DOHH2 (cell line): ENCODE results near the gene PTAR1.

Source experiments
- H3F3A ChIP-seq: fragments of 200-600 bp; sonication (generic), shearing (Covaris generic); 2 replicates; pipeline ENCODE4 v1.6.0; 2016; ENCODE audit warnings: antibody characterized with exemption, mild to moderate bottlenecking; ENCODE audit not compliant: control insufficient read depth, insufficient read depth
- H3K27ac ChIP-seq: fragments of 200-600 bp; sonication (generic); 2 replicates; pipeline ENCODE4 v1.5.1; 2014; ENCODE audit warnings: low read depth, mild to moderate bottlenecking, low read length, moderate library complexity
- H3K27me3 ChIP-seq: fragments of 200-600 bp; sonication (generic); 2 replicates; pipeline ENCODE4 v1.6.1; 2014; ENCODE audit warnings: mild to moderate bottlenecking, low read length, mixed read lengths; ENCODE audit not compliant: control insufficient read depth
- H3K36me3 ChIP-seq: fragments of 200-600 bp; sonication (generic); 2 replicates; pipeline ENCODE4 v1.6.1; 2014; ENCODE audit warnings: mild to moderate bottlenecking, low read length, moderate library complexity, mixed read lengths; ENCODE audit not compliant: control insufficient read depth
- H3K4me1 ChIP-seq: fragments of 200-600 bp; sonication (generic); 2 replicates; pipeline ENCODE4 v1.6.1; 2014; ENCODE audit warnings: mild to moderate bottlenecking, low read length, mixed read lengths; ENCODE audit not compliant: control insufficient read depth
- H3K4me2 ChIP-seq: fragments of 200-600 bp; sonication (generic); 2 replicates; pipeline ENCODE4 v1.6.0; 2014; ENCODE audit warnings: mild to moderate bottlenecking, low read length, moderate library complexity
- H3K4me3 ChIP-seq: fragments of 200-600 bp; sonication (generic); 2 replicates; pipeline ENCODE4 v1.5.1; 2014; ENCODE audit warnings: mild to moderate bottlenecking, low read length, mixed read lengths
- H3K79me2 ChIP-seq: fragments of 200-600 bp; sonication (generic); 2 replicates; pipeline ENCODE4 v1.6.1; 2014; ENCODE audit warnings: mild to moderate bottlenecking, low read length, mixed read lengths; ENCODE audit not compliant: control insufficient read depth
- H3K9me2 ChIP-seq: fragments of 200-600 bp; sonication (generic); replicated peaks from 2 replicates; pipeline ENCODE4 v1.6.1; 2014; ENCODE audit warnings: mild to moderate bottlenecking, low read length, mixed read lengths; ENCODE audit not compliant: control insufficient read depth
- H3K9me3 ChIP-seq: fragments of 200-600 bp; sonication (generic); 2 replicates; pipeline ENCODE4 v1.6.1; 2014; ENCODE audit warnings: antibody characterized with exemption, low read length, mixed read lengths; ENCODE audit not compliant: control insufficient read depth, insufficient read depth
- H4K20me1 ChIP-seq: fragments of 200-600 bp; sonication (generic); 2 replicates; pipeline ENCODE4 v1.6.0; 2014; ENCODE audit warnings: low read depth, mild to moderate bottlenecking, antibody characterized with exemption, low read length, moderate library complexity; ENCODE audit not compliant: control insufficient read depth, insufficient read depth
- CTCF ChIP-seq: fragments of 200-600 bp; sonication (generic); IDR thresholded peaks from one replicate; pipeline ENCODE4 v1.5.1; 2014; ENCODE audit warnings: antibody characterized with exemption, mild to moderate bottlenecking, low read depth, low read length; ENCODE audit not compliant: poor library complexity, severe bottlenecking
- EZH2phosphoT487 ChIP-seq: fragments of 200-600 bp; sonication (generic); IDR thresholded peaks from 2 replicates; pipeline ENCODE4 v1.6.1; 2017; ENCODE audit warnings: borderline replicate concordance, mild to moderate bottlenecking, antibody characterized with exemption, low read length, moderate library complexity, mixed read lengths

The PTAR1 gene

GRCh38 chr9:69674112-69674685 lies 85.6 kb downstream of the PTAR1 start:
- peaks cover 18% of the 10 kb centered on the region for H3K27me3 ChIP-seq
- H3K4me1 ChIP-seq, result peaks cover 5% of the 10 kb centered on the region; the same call in 1 of the 2 replicates
- H3K4me3 ChIP-seq, result no peak overlapping the region
- H3K79me2 ChIP-seq, result no peaks in the 10 kb centered on the region
- H3K9me2 ChIP-seq, result no peaks in the 10 kb centered on the region
- no peaks in the 10 kb centered on the region for H4K20me1 ChIP-seq
- H3K27ac ChIP-seq, result no peak overlapping the region
- no peaks in the 10 kb centered on the region for H3K9me3 ChIP-seq
- no peak overlapping the region for H3K4me2 ChIP-seq
- no peaks in the 10 kb centered on the region for H3K36me3 ChIP-seq
- no peaks in the 10 kb centered on the region for H3F3A ChIP-seq
- TF ChIP-seq EZH2phosphoT487 (no peak), CTCF (no peak)

GRCh38 chr9:69673311-69673640 lies 86.5 kb downstream of the PTAR1 start:
- no peaks in the 10 kb centered on the region for H3K9me3 ChIP-seq
- peaks cover 23% of the 10 kb centered on the region for H3K27me3 ChIP-seq
- peak overlapping the region; percentile 57 for H3K4me2 ChIP-seq
- H3K4me1 ChIP-seq, result peaks cover 5% of the 10 kb centered on the region; the same call in 1 of the 2 replicates
- TF ChIP-seq EZH2phosphoT487 (no peak), CTCF (no peak)
- H3K36me3 ChIP-seq, result no peaks in the 10 kb centered on the region
- H3K4me3 ChIP-seq, result no peak overlapping the region
- no peaks in the 10 kb centered on the region for H3F3A ChIP-seq
- H3K9me2 ChIP-seq, result no peaks in the 10 kb centered on the region
- no peak overlapping the region for H3K27ac ChIP-seq
- H3K79me2 ChIP-seq, result no peaks in the 10 kb centered on the region
- no peaks in the 10 kb centered on the region for H4K20me1 ChIP-seq

GRCh38 chr9:69672596-69673310 lies 87.1 kb downstream of the PTAR1 start:
- Histone ChIP-seq H3K27me3 (peaks cover 23% of the 10 kb centered on the region), H3K36me3 (no peaks in the 10 kb centered on the region), H4K20me1 (no peaks in the 10 kb centered on the region), H3K4me3 (peak overlapping the region; percentile 46; the same call in 1 of the 2 replicates), H3K4me2 (peak overlapping the region; percentile 57), H3K9me2 (no peaks in the 10 kb centered on the region), H3K4me1 (peaks cover 5% of the 10 kb centered on the region; the same call in 1 of the 2 replicates), H3K79me2 (no peaks in the 10 kb centered on the region), H3K9me3 (no peaks in the 10 kb centered on the region), H3K27ac (no peak overlapping the region), H3F3A (no peaks in the 10 kb centered on the region)
- TF ChIP-seq EZH2phosphoT487 (no peak), CTCF (peak; percentile 61)
